ENCODE results near the gene LY86.

DNA sequence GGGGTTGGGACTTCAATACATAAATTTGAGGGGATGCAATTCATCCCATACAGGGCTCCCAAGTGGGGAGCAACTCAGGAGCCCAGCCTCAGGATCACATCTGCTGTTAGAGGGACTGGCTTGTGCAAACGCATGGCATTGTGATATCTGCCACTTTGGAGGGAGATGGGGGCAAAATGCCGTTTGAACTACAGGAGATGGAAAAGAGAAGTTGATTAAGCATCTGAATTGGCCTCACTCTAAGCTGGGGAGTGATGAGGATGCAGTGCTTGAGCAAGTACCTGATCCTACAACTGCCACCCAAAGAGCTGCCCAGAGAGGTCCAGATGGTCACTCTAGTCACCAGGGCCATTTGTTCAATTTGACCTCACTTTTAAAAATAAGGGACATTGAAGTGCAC lies 2.0 kb downstream of the LY86 start:
- TF ChIP-seq, protein P1, sequence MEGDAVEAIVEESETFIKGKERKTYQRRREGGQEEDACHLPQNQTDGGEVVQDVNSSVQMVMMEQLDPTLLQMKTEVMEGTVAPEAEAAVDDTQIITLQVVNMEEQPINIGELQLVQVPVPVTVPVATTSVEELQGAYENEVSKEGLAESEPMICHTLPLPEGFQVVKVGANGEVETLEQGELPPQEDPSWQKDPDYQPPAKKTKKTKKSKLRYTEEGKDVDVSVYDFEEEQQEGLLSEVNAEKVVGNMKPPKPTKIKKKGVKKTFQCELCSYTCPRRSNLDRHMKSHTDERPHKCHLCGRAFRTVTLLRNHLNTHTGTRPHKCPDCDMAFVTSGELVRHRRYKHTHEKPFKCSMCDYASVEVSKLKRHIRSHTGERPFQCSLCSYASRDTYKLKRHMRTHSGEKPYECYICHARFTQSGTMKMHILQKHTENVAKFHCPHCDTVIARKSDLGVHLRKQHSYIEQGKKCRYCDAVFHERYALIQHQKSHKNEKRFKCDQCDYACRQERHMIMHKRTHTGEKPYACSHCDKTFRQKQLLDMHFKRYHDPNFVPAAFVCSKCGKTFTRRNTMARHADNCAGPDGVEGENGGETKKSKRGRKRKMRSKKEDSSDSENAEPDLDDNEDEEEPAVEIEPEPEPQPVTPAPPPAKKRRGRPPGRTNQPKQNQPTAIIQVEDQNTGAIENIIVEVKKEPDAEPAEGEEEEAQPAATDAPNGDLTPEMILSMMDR (IDR thresholded peaks at IDR 0.05) = no peak
- TF ChIP-seq POLR2A (IDR thresholded peaks at IDR 0.05) = no peak

All from testis (tissue), 2 donors.